ENCODE measurements around the gene HMGXB4.

The HMGXB4 gene

DNA sequence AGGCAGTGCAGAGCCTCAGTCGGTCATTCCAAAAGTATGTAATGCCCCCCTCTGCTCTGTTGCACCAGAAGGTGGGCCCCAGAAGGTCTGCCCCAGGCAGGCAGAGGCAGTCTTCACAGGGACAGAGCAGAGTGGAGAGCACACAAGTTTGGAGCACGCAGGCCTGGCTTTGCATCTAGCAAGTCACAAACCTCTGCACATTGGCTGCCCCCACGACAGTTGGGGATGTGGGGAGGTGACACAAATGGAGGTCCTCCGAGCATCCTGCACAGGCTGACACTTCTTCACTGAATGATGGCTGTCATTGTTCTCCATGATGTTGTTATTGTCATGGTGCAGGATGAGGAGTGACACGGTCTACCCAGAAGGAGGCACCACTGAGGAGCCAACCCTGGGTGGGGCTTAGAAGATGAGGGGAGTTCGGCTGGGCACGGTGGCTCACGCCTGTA lies 54.3 kb downstream of the HMGXB4 start:
- no peak for DNase-seq

GRCh38 chr22:35312198-35313059 lies 55.1 kb downstream of the HMGXB4 start:
- no peak for DNase-seq

GRCh38 chr22:35313311-35314121 lies 56.2 kb downstream of the HMGXB4 start:
- no peak for DNase-seq

- DNase-seq, result no peak
Observed at GRCh38 chr22:35314161-35314942, 57.1 kb downstream of the HMGXB4 start.

DNA sequence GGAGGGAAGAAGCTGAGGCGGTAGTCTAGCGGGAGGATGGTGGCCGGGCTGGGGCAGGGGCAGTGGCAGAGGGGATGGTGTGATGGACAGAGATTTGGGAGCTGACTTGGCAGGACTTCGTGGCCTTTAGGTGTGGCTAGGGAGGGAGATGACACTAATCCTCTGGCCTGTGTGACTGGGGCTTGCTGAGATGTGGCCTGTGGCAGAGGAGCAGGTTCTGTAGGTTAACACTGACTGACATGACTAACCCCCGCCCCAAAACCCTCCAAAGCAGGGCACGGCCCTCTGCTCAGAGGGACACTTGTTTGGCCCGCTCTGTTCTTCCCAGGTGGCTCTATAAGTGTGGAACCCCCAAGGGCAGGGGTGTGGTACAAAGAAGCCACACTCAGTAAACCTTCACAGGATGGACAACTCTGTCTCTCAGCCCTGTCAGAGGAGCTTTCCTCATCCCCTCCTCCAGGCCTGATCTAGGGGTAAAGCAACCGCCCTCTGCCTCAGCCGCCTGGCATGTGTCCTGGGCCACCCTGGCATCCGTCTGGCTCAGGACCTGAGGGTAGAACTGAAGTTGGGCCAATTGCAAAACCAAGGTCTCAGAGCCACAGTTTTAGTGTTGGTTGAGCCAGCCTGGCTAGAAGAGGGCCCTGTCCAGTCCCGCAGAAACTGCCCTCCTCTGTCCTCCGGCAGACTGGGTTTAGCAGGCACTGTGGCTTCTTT lies 58.0 kb downstream of the HMGXB4 start:
- DNase-seq, result no peak

GRCh38 chr22:35315855-35316745 lies 58.8 kb downstream of the HMGXB4 start:
- DNase-seq, result peak in 1 of 2 donors; percentile 26

DNA sequence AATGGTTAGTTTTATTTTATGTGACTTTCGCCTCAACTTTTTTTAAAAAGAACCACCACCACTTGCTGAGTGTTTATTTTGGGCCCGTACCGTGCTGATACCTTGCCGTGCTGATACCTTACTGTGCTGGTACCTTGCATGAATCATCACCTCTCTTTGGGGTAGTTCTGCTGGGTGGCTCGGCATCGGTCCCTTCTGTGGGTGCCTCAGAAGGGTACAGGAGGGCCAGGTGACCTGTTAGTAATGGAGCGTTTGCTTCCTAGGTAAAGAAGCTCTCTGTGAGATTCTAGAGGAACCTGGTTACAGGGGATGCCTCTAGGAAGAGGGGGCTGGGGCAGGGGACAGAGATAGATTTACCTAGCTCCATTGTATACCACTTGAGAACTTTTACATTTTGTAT lies 59.5 kb downstream of the HMGXB4 start:
- DNase-seq, result no peak

DNA sequence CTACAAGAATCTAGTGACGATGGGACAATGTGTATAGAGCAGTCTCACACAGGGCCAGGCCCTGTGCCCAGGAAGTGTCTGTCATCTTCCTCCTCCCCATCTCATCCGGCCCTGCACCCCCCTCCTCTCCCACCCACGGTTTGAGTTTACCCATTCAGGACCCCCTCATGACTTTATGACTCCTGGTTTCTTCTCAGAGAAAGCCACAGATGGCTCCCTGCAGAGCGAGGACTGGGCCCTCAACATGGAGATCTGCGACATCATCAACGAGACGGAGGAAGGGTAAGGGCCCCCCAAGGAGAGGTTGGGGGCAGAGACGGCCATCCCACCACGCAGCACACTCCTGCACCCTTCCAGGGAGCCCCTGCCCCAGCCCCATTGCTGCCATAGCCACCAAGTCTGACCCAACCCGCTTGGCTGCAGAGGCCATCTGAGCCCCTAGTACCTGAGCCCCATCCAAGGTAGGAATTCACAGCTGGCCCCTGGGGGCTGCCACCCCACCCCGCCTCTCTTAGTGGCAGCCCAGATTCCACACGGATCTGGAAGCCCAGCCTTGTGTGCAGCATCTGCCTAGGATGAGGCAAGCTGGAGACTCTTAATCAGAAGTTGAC lies 60.5 kb downstream of the HMGXB4 start:
- no peak for DNase-seq

- DNase-seq, result no peak
Observed at GRCh38 chr22:35318346-35319215, 61.3 kb downstream of the HMGXB4 start.

DNA sequence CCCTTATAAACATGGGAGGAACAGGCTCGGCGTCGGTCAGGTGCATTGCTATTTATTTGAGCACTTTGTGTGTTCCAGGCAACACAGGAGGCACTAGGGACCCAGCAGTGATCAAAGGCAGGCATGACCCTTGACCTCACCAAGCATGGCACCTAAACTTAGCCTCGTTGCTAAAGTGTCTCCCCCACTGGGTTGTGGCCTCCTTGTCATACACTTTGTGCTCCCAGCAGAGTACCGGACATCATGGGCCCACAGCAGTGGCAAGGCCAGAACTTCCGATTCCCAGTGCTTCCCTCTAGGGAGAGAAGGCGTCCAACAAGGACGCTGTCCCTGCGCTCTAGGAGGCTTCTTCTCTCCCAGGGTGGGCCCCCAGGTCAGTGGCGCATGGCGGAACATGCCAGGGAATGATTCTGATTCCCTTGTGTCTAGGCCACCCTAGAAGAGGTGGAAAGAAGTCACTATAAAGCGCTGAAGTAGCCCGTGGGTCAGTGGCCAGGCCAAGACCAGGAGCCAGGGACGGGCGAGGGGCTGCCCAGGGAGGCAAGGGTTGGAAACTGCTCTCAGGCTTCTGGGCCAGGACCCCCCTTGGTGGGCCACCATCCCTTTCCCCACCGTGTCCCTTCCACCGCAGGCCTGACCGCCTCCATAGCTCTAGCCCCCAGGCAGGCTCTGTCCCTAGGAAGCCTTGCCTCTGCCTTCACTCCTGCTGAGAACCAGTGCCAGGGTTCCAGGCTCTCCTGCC lies 62.1 kb downstream of the HMGXB4 start:
- DNase-seq, result no peak

DNA sequence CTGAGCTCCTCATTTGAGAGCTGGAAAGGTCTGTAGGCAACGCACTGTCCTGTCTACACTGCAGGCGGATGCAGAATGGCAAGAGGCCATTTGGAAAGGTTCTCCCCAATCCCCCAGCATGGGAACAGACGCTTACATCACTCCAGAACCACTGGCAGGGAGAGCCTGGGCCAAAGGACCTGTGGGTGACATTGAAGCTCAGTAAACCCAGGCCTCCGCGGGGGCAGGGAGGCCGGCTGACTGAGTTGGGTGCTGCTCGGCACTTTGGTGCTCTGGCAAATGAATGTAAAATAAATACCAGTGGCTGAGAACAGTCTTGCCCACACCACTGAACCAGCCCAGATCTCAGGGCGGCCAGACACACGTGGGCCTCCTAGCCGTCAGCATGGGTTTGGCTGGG lies 64.8 kb downstream of the HMGXB4 start:
- no peak for DNase-seq

- DNase-seq, result no peak
Observed at GRCh38 chr22:35322893-35323292, 65.6 kb downstream of the HMGXB4 start.

GRCh38 chr22:35323305-35323704 lies 66.0 kb downstream of the HMGXB4 start:
- no peak for DNase-seq

GRCh38 chr22:35324067-35324466 lies 66.8 kb downstream of the HMGXB4 start:
- no peak for DNase-seq

DNA sequence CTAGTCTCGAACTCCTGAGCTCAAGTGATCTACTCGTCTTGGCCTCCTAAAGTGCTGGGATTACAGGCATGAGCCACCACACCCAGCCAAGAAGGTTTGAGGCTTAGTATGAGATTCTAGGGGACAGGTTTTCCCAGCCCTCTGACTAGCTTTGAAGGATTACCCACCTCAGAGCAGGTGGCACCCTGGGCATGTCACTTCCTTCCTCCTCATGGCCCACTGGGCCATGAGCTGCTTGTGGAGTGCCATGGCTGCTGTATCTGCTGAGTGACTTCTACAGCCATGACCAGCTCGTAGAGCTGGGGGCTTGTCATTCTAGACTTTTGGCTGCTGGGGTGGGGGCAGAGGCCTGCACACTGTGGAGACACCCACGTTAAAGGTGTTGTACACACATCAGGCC lies 67.5 kb downstream of the HMGXB4 start:
- DNase-seq, result no peak

GRCh38 chr22:35325209-35325608 lies 67.9 kb downstream of the HMGXB4 start:
- no peak for DNase-seq

DNA sequence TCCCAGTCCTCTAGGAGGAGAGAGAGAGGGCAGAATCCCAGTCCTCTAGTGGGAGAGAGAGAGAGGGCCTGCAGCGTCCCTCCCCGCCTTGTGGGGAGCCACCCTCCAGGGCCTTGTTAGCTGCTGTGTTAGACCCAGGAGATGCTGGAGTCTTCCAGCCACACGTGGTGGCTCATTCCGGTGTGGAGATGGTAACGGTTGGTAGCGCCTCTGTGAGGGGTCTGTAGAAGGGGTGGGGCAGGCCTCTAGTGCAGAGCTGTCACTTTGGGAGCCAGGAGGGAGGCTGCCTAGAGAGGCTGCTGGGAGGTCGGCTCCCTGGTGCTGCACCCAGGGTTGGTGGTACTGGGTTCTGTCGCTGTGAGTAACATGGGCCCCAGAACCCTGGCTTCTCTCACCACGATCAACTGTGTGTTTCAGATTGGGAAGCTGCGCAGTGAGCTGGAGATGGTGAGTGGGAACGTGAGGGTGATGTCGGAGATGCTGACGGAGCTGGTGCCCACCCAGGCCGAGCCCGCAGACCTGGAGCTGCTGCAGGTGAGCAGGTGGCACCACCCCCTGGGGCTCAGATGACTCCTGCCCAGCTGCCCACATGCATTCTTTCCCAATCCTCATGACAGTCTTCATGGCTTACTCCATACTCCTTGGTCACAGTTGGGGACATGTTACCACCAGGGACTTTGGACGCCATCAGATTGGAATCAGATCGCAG lies 69.7 kb downstream of the HMGXB4 start:
- no peak for DNase-seq

DNA sequence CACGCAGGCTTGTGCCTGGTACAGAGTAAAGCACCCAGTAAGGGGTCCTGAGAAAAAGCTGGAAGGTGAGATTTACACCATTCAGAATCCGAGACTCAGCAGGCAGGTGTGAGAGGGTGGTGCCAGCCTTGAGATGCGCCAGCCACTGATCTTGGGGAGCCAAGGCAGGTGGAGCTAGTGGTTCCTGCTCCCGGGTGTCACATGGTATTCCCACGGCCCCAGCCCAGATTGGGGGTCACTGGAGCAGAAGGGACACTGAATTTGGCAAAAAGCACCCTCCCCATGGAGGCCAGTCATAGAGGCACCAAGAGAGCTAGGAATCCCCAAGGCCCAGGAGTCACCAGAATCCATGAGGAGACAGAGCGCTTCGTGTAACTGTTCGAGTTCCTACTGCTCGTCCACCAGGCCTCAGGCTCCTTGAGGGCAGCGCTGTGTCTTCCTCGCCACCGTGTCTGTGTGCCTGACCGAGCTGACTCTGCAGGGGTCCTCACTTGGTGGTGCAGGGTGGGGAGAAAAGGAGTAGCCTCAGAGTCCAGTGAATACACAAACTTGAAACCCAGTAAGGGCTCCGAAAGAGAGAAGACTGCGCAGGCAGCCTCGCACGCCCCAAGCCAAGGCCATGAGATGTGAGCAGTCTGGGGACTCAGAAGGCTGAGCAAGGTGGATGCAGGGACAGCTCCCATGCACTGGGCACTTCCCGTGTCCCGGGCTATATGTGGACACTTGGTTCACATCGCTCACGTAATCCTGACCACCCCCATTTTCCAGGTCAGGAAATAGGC lies 70.6 kb downstream of the HMGXB4 start:
- no peak for DNase-seq

Data from CD4-positive, alpha-beta T cell treated with Interleukin-1 beta for 1 hour (primary cell).